HepG2 (cell line): ENCODE results near the gene COL18A1. TPM values are rescaled to one million over a fixed set of nuclear protein-coding genes. Genes with fewer than 3 reads are reported as not detected.
A peak's percentile ranks its signal among the peaks of the same experiment; 100 is the strongest.

Experiments used
- ARID4A ChIP-seq: sonication (generic); formaldehyde crosslinking; IDR thresholded peaks from 2 replicates; pipeline ENCODE4 v1.5.0; 2020; ENCODE audit warnings: mild to moderate bottlenecking, missing genetic modification reagents, borderline replicate concordance
- CBX2 ChIP-seq, 2 experiments: fragments of 200-600 bp in 1 of 2; sonication (generic); formaldehyde crosslinking in 1 of 2; IDR thresholded peaks; 2 replicates each; pipeline versions ENCODE4 v1.7.0 to v1.8.1; 2018 to 2022; ENCODE audit warnings: low read depth in 2 of 2, low read length in 1 of 2, mild to moderate bottlenecking in 1 of 2, missing genetic modification reagents in 1 of 2
- FOXC1 ChIP-seq: sonication (generic); formaldehyde crosslinking; IDR thresholded peaks from 2 replicates; pipeline ENCODE4 v1.8.0; 2022; ENCODE audit warnings: mild to moderate bottlenecking, missing genetic modification reagents, borderline replicate concordance
- HIVEP1 ChIP-seq: sonication (generic); formaldehyde crosslinking; IDR thresholded peaks from 2 replicates; pipeline ENCODE4 v1.4.0; 2020; ENCODE audit warnings: mild to moderate bottlenecking, missing genetic modification reagents
- HMG20A ChIP-seq: IDR thresholded peaks from 2 replicates; pipeline ENCODE4 v1.6.1; 2016; ENCODE audit warnings: borderline replicate concordance
- HNF4G ChIP-seq, 2 experiments: sonication (generic) in 1 of 2; formaldehyde crosslinking in 1 of 2; IDR thresholded peaks; 2 replicates each; pipeline versions ENCODE4 v1.4.0 to v1.6.1; 2011 to 2020; ENCODE audit warnings: borderline replicate concordance in 2 of 2, low read depth in 2 of 2, mild to moderate bottlenecking in 2 of 2, low read length in 1 of 2, missing genetic modification reagents in 1 of 2, moderate library complexity in 1 of 2
- MYC ChIP-seq: sonication (generic); formaldehyde crosslinking; IDR thresholded peaks from 2 replicates; pipeline ENCODE4 v1.9.0; 2021; ENCODE audit warnings: missing genetic modification reagents, borderline replicate concordance
- SIN3A ChIP-seq: IDR thresholded peaks from 2 replicates; pipeline ENCODE4 v1.6.1; 2011; ENCODE audit warnings: low read depth, mild to moderate bottlenecking, control low read depth, low read length, borderline replicate concordance
- SOX6 ChIP-seq, 2 experiments: fragments of 450-650 bp in 1 of 2; sonication (generic) in 1 of 2; formaldehyde crosslinking in 1 of 2; IDR thresholded peaks; 2 replicates each; pipeline versions ENCODE4 v1.4.0 to v1.6.1; 2017 to 2020; ENCODE audit warnings: antibody characterized with exemption in 1 of 2, mild to moderate bottlenecking in 1 of 2, missing genetic modification reagents in 1 of 2
- TARDBP ChIP-seq: sonication (generic); formaldehyde crosslinking; IDR thresholded peaks from 2 replicates; pipeline ENCODE4 v1.8.0; 2022; ENCODE audit warnings: mild to moderate bottlenecking, missing genetic modification reagents
- YY1 ChIP-seq: IDR thresholded peaks from 2 replicates; pipeline ENCODE4 v1.6.1; 2011; ENCODE audit warnings: low read length, low read depth, moderate library complexity, mild to moderate bottlenecking; ENCODE audit not compliant: insufficient read depth, insufficient replicate concordance
- ZSCAN30 ChIP-seq: sonication (generic); formaldehyde crosslinking; IDR thresholded peaks from 2 replicates; pipeline ENCODE4 v1.5.0; 2020; ENCODE audit warnings: mild to moderate bottlenecking, missing genetic modification reagents
- polyA plus RNA-seq, 8 experiments: library from polyadenylated mRNA; depleted of rRNA in 3 of 8; stranded (reverse) in 7 of 8; unstranded in 1 of 8; fragments of >200 nt; fragmentation: Illumina TruSeq in 4 of 8; extraction: Trizol in 4 of 8; gene quantifications; 2 replicates each; pipeline versions ENCODE4 v1.2.1 to v1.2.3, GENCODE V29; 2011 to 2016; ENCODE audit warnings: low read depth in 4 of 8, missing spikeins in 1 of 8, mixed read lengths in 1 of 8; ENCODE audit not compliant: insufficient read depth in 1 of 8
- total RNA-seq, 5 experiments: library from RNA; depleted of rRNA; stranded (reverse); fragments of >200 nt; fragmentation: Illumina TruSeq; extraction: Trizol; gene quantifications; 2 replicates each; pipeline ENCODE4 v1.2.3, GENCODE V29; 2016; ENCODE audit warnings: low read depth in 1 of 5
- TF ChIP-seq, protein P1 (sequence below): sonication (generic); formaldehyde crosslinking; IDR thresholded peaks from 2 replicates; pipeline ENCODE4 v1.5.0; 2020; ENCODE audit warnings: mild to moderate bottlenecking, missing genetic modification reagents
- TF ChIP-seq, protein P2 (sequence below): sonication (generic); formaldehyde crosslinking; IDR thresholded peaks from 2 replicates; pipeline ENCODE4 v1.9.0; 2022; ENCODE audit warnings: low read depth, missing genetic modification reagents
- TF ChIP-seq, protein P3 (sequence below): sonication (generic); formaldehyde crosslinking; IDR thresholded peaks from 2 replicates; pipeline ENCODE4 v1.5.0; 2020; ENCODE audit warnings: missing genetic modification reagents, mild to moderate bottlenecking, borderline replicate concordance

Gene COL18A1
- total and polyA plus RNA-seq, 2 of the 13 experiments (the other 11 are each of a cell fraction or from before 2014, with no cell fraction given), result 79.0 to 102 TPM

DNA sequence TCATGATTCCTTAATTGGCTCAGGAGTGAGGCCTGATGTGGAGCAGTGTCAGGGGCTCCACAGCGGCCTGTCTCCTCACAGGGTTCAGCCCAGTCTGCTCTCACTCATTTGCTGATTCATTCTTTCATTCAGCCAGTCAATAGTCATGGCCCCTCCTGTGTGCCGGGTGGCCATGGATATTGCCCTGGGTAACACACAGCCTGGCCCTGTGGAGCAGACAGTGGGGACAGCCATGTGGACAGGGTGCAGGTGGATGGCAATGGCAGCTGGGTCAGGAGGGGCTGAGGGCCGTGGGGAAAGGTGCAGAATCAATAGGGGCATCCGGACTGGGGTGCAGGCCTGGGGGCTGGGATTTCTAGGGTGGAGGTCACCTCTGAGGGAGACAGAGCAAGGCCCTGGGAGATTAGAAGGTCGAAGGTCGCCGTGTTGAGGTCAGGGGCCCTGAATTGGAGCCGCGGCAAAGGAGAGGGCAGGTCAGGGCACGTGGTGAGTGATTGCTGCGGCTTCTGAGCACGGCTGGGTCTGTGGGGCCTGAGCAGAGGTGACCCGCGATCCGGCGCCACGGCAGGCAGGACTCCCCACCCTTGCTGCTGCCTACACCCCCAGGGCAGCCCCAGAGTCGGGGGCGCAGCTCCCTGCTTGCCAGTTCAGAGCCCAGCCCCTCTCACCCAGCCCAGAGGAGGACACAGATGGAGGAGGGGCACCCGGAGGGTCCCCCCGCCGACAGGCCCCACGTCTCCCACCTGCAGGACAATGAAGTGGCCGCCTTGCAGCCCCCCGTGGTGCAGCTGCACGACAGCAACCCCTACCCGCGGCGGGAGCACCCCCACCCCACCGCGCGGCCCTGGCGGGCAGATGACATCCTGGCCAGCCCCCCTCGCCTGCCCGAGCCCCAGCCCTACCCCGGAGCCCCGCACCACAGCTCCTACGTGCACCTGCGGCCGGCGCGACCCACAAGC, 103.9 kb downstream of the COL18A1 start (continued):
- TF ChIP-seq, protein P1, sequence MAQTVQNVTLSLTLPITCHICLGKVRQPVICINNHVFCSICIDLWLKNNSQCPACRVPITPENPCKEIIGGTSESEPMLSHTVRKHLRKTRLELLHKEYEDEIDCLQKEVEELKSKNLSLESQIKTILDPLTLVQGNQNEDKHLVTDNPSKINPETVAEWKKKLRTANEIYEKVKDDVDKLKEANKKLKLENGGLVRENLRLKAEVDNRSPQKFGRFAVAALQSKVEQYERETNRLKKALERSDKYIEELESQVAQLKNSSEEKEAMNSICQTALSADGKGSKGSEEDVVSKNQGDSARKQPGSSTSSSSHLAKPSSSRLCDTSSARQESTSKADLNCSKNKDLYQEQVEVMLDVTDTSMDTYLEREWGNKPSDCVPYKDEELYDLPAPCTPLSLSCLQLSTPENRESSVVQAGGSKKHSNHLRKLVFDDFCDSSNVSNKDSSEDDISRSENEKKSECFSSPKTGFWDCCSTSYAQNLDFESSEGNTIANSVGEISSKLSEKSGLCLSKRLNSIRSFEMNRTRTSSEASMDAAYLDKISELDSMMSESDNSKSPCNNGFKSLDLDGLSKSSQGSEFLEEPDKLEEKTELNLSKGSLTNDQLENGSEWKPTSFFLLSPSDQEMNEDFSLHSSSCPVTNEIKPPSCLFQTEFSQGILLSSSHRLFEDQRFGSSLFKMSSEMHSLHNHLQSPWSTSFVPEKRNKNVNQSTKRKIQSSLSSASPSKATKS (CRISPR knock-in tag), result no peak
- TF ChIP-seq SOX6 (IDR thresholded peaks at IDR 0.05) (no peak), SOX6 (CRISPR knock-in tag; IDR thresholded peaks at IDR 0.05) (peak; percentile 56), YY1 (peak; percentile 35), HNF4G (IDR thresholded peaks at IDR 0.05; ENCODE audit: borderline replicate concordance, low read depth, low read length) (no peak), HNF4G (CRISPR knock-in tag; IDR thresholded peaks at IDR 0.05; ENCODE audit: borderline replicate concordance, low read depth) (peak; percentile 53; the same call in 1 of the 2 replicates), MYC (CRISPR knock-in tag) (peak; percentile 57; the same call in 1 of the 2 replicates), CBX2 (IDR thresholded peaks at IDR 0.05; ENCODE audit: low read depth, low read length) (no peak), CBX2 (CRISPR knock-in tag; IDR thresholded peaks at IDR 0.05; ENCODE audit: low read depth) (no peak), HIVEP1 (CRISPR knock-in tag) (0 out of 2 replicates have a peak, but pooled peaks have one; percentile 51), FOXC1 (CRISPR knock-in tag) (no peak; the same call in 1 of the 2 replicates), ARID4A (CRISPR knock-in tag) (peak; percentile 26; the same call in 1 of the 2 replicates), TARDBP (CRISPR knock-in tag) (peak; percentile 39; the same call in 1 of the 2 replicates), SIN3A (no peak), ZSCAN30 (CRISPR knock-in tag) (no peak), HMG20A (CRISPR knock-in tag) (no peak)
- TF ChIP-seq, protein P2, sequence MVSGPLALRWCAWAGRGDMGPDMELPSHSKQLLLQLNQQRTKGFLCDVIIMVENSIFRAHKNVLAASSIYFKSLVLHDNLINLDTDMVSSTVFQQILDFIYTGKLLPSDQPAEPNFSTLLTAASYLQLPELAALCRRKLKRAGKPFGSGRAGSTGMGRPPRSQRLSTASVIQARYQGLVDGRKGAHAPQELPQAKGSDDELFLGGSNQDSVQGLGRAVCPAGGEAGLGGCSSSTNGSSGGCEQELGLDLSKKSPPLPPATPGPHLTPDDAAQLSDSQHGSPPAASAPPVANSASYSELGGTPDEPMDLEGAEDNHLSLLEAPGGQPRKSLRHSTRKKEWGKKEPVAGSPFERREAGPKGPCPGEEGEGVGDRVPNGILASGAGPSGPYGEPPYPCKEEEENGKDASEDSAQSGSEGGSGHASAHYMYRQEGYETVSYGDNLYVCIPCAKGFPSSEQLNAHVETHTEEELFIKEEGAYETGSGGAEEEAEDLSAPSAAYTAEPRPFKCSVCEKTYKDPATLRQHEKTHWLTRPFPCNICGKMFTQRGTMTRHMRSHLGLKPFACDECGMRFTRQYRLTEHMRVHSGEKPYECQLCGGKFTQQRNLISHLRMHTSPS (CRISPR knock-in tag), result peak; percentile 66; the same call in 1 of the 2 replicates
- TF ChIP-seq, protein P3, sequence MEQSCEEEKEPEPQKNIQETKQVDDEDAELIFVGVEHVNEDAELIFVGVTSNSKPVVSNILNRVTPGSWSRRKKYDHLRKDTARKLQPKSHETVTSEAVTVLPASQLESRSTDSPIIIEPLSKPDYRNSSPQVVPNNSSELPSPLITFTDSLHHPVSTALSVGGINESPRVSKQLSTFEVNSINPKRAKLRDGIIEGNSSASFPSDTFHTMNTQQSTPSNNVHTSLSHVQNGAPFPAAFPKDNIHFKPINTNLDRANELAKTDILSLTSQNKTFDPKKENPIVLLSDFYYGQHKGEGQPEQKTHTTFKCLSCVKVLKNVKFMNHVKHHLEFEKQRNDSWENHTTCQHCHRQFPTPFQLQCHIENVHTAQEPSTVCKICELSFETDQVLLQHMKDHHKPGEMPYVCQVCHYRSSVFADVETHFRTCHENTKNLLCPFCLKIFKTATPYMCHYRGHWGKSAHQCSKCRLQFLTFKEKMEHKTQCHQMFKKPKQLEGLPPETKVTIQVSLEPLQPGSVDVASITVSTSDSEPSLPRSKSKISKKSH (CRISPR knock-in tag), result peak; percentile 15; the same call in 1 of the 2 replicates
